Hindlimb muscle (tissue), 1 donor: ENCODE data around the gene AUTS2. TPM values are rescaled to one million over a fixed set of nuclear protein-coding genes. Genes with fewer than 3 reads are reported as not detected.

ENCODE experiments used
- DNase-seq: peaks from one replicate; pipeline ENCODE4 v3.0.0-alpha.2; 2013
- polyA plus RNA-seq: library from polyadenylated mRNA; unstranded; fragments of 120-200 nt; gene quantifications from one replicate; pipeline ENCODE4 v1.2.1, GENCODE V29; 2013; ENCODE audit not compliant: insufficient read length

The AUTS2 gene
- polyA plus RNA-seq, 1 donor = 80.5 TPM

DNA sequence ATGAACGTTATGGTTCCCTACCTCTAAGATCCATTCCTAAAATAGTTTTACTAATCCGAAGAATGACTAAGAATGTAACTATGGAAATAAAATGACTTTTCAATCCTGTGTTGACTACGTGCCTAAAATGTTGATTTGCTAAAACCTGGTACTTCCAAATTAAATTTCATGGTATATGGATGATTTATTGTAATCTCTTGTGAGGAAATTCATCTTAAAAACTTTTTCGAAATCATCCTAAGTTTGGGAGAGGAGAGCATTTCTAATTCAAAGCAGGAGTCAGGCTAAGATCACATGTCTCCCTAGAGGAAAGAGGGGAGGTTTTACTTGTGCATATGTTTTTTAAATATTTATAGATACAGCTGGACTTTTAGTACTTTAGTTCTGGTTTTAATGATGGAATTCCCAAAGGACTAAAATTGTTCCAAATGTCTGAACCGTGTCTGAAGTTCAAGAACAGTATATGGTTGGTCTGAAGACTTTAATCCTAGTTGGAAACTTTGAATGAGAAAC, 483.9 kb downstream of the AUTS2 start:
- DNase-seq = peak; percentile 79

DNA sequence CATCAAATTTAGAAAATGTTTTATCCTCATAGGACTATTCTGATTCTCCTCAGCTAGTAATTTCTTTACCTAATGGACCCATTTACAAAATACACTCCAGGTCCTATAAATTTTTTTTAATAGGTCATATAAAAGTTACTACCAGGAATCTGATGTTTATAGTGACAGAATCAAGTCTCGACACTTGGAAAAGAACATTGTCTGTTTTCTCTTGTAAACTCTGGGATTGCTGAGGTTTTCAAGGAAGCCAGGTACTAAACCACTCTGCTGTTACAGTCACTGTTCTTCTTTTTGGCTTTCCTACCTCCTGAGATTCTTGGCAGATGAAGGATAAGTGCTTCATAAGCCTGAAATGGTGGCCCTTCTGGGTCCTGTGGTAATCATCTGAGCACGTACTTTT, 493.1 kb downstream of the AUTS2 start:
- DNase-seq = no peak

DNA sequence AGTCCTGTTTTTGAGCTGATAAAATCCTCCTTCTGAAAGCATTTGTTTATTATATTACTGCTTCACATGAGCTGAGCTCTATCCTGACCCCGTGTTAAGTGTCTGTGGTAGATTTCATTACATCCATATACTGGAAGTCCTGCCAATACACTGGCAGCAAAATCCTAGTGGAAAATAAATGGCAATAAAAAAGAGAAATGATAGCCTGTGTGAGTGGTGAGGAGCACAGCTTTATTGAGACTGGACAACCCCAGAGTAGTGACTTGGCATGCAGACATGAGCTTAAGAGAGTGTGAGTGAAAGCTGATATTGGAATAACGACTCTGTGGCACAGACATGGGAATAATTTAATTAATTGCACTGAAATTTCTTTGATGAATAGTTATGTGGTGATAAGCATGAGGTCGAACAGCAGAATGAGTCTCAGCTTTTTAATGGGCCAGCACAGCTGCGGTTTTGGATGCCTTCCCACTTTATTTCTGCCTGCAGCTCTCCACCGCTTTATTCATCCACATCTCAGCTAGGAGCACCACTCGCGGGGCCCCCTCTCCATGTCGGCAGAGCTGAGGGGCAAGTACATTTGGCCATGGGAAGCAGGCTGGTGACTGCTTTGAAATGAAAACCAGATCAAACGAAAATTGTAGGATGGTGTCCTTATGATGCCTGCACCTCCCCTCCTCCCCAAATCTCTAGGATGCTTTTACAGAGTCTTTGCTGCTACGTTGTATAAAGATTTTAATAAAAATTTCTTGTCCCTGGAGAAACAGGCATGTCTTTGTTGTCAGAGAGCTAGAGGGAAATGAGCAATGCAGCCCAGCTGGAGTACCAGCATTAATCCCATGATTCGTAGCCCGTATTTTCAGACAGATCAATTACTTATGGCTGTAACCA, 494.3 kb downstream of the AUTS2 start:
- DNase-seq = peak; percentile 78

DNA sequence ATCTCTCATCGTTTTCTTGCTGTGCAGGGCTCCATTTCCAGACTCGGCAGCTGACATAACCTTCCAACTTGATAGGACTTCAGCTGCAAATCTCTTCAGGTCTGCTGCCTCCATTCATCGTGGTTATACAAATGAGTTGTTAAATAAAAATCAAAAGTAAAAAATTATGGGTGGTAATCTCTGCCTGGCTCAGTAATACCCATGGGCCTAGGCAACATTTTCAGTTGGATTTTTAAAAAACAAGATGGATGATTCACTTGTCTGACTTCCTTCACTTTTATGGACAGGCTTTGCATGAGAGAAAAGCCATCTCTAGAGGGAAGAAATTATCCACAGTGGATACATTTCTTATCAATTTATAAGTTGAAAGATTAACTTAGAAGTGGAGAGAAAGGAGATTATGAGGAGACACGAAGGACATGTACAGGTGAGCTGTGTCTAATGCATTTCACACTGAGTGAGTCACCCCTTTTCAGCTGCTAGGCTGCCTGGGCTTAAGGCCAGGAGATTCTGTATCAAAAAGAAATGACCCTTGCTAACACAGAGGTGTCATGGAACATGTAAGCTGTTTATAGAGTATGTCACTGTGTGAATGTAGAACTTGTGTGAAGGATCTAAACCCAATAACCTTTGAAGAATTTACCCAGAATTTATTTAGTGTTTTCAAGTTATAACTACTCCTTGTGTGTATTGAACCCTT, 495.1 kb downstream of the AUTS2 start:
- no peak for DNase-seq

DNA sequence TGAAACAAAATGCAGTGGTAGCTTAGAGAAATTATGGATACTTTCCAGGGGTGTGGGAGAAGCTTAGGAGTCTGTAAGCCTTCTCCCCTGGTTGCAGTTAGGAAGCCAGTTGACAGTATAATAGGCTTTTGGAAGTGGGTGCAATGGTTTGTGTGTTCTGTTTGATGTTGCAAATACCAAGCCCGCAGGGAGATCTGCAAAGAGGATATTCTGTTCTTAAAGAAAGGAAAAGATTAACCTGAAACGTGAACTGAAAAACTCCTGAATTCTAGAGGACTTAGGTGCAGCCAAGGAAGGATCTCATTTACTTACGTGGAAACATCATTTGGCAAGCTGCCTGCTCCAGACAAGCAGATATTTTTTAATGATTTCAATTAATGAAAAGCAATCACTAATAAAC, 496.6 kb downstream of the AUTS2 start:
- DNase-seq = no peak

DNA sequence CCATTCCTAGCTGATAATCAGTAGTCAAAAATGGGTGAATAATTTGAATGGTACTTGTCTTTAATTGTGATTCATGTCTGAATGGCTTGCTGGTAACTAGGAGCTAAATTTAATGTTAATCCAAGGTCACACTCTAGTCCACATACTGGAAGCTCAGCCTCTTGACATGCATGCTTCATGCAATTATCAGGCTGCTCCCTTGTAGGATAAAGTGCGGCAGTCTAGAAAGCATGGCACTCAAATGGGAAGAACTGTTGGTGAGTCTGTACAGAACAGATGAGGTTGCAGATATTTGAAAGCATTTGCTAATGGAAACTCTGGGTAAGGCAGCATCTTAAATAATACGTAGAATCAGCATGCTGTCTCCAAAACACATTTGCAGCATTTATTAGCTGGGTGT, 499.4 kb downstream of the AUTS2 start:
- no peak for DNase-seq

DNA sequence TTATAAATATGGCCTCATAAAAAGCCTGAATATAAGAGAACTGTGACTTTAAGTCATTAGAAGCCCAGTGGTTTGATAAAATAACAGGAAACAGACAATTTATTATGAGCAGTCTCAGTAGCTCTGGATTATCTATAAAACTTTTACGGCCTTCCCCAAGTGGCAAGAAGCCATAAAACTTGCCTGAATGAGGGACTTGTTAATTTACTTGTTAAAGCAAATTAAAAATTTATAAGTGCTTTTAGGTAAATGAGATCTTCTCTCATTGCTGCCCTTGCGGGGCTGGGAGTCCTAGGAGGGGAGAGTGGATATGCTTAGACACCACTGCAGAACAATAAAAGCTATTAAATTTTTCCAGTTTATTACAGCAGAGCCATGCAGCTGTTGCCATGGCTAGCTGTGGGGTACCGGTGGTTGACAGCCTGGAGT, 499.9 kb downstream of the AUTS2 start:
- no peak for DNase-seq

DNA sequence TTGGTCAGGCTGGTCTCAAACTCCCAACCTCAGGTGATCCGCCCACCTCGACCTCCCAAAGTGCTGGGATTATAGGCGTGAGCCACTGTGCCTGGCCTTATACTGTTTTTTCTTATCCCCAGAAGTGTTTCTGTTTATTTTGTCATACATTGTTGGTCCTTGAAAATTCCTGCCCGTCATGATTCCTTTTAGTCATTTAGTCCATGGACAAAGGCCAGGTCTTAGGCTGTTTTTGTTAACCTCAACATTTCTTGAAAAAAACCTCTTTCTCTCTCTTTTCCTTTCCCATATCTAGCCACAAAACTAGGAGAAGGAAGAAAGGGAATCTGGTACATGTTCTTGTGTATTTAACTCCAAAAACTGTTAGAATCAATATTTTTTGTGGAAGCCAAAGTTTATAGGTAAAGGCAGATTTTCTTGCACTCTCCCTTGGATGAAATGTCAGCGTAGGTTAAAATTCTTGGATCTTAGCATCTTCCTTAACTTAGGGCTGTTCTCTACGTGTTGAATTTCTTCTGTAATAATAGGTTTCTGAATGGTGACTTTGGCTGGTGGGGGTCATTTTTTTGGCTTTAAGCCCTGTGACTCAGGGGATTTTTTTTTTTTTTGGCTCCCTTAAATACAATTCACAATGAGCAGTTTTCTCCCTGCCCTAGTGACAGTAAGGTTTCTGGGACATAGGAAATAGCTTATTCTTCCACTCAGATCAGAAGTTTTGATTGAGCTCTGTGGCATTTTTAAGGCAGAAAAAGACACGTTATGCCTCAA, 500.8 kb downstream of the AUTS2 start:
- no peak for DNase-seq

DNA sequence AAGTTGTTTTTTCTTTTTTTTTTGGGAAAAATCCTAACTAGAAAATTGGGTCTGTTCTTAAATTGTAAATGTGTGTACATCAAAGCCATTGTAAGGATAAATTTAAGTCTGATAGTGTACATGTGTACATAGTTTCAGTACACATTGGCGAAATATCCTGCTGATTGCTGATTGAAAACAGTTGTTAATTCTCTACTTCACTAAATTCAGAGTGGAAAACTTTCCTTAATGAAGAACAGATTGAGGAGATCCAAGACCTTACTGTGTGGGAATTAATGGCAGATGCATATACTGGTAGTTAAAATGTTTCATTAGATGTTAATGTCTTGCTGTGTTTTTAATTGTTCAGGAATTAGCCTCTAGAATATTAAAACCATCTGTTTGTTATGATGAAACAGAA, 506.0 kb downstream of the AUTS2 start:
- DNase-seq = no peak

DNA sequence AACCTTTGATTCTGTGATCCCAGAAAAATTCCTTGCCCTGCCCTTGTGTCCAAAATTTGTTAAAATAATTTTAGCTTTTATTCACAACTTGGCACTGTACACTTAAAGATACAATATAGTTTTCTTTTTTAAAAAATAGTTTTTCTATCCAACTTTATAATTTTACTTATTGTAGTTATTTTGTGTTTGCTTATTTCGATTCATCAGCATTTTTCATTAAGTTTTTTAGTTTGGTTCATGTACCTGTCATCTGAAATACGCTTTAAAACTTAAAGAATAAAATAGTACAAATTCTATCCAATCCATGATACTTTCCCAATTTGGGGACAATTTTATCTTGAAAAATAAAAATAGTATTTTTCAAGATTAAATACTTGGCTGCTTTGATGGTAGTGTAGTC, 514.8 kb downstream of the AUTS2 start:
- no peak for DNase-seq

DNA sequence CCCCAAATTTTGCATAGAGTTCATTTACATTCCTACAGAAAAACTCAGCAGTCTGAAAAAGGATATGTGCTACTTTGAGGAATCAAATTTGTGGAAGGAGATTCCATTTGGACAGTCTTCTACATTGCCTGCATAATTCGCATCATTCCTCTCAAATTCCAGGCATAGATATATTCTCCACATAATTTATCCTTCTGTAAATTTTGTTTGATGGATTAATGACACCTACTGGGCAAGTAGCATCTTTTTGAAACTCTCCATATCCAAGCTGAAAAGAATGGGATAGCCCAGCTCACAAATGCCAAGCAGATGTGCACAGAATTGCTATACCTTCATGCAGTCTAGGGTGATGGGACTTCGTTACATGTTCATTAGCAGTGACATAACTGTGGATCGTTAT, 515.3 kb downstream of the AUTS2 start:
- DNase-seq = no peak

DNA sequence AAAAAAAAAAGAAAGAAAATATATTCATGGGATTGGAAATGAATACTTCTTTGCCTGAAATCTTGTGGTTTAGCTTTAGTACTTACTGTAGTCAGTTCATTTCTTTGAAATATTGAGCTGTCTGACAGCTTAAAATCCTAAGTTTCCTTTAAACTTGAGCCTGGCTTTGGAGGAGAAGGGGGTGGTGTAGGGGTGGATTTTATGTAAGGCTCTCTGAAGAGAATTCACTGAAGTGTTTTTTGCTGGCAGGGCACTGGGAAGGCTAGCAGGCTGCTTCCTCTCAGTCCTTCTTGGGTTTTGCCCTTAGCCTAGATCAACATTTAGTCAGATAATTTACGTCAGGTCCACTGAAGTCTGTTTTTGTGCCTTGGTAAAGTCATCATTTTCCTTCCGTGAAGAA, 516.5 kb downstream of the AUTS2 start:
- DNase-seq = no peak

DNA sequence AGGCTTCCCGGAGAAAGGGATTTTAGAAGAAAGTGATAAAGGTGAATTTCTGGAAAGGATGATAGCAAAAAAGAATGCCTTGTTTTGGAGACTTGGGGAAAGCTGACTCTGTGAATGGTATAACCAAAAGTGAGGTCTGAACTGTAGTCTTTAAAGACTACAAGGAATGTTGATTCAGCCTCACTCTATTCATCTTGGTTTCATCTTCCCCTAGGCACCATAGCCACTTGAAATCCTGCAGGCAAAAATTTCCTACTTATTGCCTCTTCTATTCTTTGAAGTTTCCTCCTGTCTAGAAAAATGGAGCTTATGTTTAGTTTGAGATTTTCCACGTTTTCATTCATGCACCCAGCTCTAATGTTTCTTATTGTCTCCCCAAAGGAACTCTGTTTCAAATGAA, 518.0 kb downstream of the AUTS2 start:
- DNase-seq = no peak

DNA sequence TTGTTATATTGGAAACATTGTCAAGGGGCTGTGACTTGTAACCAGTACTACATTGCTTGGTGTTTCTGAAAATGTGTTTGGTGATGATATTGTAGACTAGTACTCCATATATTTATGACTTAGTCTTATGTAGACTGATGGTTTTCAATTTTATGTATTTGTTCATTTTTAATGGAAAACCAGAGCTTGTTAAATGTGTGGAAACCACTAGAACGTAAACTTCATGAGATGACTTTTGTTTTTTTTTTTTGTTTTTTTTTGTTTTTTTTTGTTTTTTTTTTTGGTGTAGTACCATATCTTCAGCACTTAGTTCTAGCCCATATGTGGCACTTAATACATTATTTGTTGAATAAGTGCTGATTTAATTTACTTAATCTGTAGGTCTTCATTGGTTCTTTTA, 518.6 kb downstream of the AUTS2 start:
- DNase-seq = no peak

DNA sequence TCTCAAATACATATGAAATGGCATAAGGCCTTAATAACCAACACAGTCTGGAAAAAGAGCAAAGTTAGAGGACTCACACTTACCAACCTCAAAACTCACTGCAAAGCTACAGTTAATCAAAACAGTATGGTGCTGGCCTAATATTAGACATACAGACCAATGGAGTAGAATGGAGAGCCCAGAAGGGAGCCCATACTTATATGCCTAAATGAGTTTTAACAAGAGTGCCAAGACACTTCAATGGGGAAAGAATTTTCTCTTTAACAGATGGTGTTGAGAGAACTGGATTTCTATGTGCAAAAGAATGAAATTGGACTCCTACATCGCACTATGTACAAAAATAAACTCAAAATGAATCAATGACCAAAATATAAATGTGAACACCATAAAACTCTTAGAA, 522.6 kb downstream of the AUTS2 start:
- DNase-seq = no peak

DNA sequence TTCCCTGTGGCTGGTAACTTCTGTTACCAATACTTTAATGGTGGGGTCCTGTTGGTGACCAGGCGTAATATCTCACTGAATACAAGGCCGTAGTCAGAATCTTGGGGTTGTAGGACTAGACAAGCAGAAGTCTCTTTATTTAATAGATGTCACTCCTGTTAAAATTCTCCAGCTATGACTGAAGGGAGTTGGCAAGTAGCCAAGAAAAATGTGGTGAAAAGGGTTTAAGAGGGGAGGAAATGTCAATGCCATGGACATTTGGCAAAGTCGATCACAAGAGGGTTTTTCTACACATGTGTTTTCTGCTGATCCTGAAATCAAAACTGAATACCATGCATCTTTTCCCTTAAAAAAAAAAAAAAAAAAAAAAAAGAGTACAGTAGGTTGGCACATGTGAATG, 533.5 kb downstream of the AUTS2 start:
- no peak for DNase-seq

DNA sequence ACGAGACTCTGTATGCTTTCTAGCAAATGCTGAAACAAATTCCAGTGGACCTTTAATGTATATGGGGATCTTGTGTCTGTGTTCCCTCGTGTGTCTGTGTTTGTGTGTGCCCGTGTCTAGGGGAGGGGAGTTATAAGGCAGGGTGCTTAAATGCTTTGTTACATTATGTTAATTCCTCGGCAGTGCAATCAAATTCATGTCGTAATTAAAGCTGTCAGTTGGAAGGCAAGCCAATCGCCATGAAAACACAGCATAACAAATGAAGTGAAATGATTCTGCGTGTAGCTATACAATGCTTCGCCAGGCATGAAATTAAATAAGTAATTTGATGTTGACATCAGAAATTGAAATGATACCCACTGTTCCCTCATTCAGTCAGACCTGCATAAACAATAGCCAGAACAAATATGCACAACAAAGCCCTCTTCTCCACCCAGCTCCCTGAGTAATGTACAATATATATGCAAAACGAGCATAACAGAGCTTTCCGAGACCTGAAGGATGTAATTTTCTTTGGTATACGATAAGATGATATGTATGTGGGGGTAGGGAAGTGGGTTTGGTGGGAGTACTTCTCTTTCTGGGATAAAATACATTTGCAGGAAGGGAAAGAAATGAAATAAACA, 534.1 kb downstream of the AUTS2 start:
- no peak for DNase-seq

DNA sequence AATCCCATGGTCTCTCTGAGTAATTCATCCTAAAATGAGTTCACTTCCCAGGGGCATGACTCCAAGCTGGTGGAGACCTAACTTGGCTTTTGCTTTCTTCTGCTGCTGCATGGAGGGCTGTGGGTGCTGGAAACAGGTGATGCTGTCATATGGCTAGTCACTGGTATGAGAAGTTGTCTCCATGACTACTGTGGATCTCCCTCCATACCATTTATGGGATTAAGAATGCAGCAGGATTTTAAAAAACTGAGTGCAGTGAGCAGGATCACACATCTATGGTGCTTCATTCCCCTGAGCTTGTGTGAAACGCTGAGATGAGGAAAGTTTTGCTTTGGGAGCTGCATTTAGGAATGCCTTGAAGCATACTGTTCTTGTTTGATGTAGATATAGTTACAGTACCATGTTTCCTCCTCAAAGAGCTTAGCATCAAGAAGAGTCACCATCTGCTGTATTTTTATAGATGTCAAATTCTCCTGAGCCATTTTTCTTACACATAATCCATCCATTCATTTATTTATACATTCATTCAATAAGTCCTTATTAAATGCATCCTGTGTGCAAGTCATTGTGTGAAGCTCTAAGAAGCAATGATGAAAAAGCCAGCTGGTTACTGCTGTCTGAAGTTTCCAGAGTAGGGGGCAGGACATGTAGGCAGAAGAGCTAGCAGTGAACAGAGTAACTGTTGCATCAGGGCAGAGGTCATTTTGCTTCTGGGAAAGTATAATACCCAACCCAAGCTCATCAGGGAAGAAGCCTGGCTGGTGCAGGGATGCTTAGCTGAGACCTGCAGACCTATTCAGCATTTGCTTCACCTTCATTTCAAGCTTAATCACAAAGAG, 534.8 kb downstream of the AUTS2 start:
- no peak for DNase-seq

DNA sequence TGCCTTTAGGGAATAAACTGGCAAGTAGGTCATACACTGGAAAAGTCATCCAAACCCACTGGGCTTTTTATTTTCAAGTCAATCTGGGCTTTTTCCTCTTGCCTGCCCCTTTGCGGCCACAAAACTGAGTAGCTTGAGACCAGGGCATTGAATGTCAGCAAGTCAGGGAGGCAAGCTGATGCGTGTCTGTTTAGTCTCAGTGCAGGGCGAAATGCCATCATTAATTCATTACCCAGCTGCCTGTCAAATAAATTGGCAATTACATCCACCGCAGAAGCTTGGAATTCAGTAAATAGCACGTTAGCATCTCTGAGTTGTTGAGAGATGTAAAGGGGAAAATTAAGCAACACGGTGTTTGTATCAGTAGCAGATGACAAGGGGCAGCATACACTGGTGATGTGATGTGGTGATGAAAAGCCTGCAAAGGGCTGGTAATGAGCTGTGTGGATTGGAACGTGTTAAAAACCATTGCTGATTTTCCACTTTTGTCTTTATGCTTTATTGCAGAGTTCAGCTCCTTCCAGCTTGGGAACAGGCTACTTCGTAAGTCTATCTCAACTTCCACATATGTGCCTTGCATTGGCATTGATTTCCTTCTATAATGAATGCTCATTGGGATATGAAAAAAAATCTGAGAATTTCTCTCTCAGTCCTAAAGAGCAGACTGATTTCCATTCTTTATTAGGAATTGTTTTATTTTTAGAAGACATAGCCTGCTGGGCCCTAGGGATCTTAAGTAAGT, 535.9 kb downstream of the AUTS2 start:
- no peak for DNase-seq

DNA sequence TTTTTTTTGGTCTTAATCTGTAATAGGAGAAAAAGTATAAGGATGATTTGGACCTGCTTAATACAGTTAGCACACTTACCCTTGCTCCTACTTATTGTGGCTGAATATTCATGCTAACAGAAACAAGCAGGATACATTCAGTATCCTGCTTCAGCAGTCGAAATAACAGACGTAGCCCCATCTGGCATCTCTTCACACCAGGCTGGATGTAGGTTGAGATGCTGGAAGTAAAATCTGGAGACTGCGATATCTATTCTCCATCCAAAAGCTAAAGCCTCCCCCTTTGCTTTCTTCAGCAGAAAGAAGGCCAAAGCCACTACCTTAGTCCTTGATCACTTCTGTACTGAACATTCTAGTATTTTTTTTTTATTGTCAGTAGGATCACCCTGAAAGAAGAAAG, 537.4 kb downstream of the AUTS2 start:
- no peak for DNase-seq

DNA sequence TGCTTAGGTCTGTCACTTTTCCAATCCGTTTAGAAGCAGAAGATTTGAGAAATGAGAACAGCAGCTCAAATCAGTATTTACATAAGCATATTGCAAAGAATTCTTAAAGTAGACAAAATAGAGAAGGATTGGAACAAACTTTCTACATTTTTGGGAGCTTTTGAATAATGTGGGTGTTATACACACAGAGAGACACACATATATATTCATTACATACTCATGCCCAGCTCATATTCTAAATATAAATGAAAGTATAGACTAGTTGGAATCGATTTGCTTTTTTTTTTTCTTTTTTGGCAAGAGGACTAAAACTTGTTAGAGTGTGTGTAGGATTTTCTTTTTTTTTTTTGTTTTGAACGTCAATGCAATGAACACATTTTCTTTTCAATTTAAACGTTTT, 538.9 kb downstream of the AUTS2 start:
- DNase-seq = no peak
